ENCODE results near the gene TRIOBP. TPM values are rescaled to one million over a fixed set of nuclear protein-coding genes. Genes with fewer than 3 reads are reported as not detected.

Gene TRIOBP
- total RNA-seq, 1 donor from 2014 or later, result 103 TPM

DNA sequence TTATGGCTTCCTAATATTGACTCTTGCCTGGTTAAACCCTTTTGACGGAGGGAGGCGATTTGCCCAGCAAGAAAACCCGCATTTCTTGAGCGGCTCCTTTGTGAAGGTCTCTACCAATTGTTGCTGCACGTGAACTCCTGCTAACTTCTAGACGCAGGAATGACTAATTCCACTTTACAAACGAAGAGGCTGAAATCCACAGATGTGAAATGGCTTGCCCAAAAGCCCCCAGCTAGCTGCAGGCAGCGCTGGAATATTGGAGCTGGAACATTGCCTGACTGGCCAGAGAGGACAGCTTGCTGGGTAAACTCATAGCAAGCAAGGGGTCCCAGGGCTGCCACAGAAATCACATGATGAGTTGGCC is 111.4 kb downstream of the TRIOBP start:
- Mint-ChIP-seq H3K27me3 (ENCODE audit: unreplicated experiment) (no peaks in the 10 kb centered on the region), H3K36me3 (ENCODE audit: unreplicated experiment) (peaks cover 2% of the 10 kb centered on the region), H3K4me3 (ENCODE audit: unreplicated experiment) (peak overlapping the region; percentile 82), H3K4me1 (ENCODE audit: unreplicated experiment) (peaks cover 43% of the 10 kb centered on the region), H3K9me3 (ENCODE audit: unreplicated experiment) (no peaks in the 10 kb centered on the region), H3K27ac (ENCODE audit: unreplicated experiment) (peak overlapping the region; percentile 84)
- DNase-seq (ENCODE audit: extremely low spot score, unreplicated experiment), result no peak
- TF ChIP-seq, protein P1, sequence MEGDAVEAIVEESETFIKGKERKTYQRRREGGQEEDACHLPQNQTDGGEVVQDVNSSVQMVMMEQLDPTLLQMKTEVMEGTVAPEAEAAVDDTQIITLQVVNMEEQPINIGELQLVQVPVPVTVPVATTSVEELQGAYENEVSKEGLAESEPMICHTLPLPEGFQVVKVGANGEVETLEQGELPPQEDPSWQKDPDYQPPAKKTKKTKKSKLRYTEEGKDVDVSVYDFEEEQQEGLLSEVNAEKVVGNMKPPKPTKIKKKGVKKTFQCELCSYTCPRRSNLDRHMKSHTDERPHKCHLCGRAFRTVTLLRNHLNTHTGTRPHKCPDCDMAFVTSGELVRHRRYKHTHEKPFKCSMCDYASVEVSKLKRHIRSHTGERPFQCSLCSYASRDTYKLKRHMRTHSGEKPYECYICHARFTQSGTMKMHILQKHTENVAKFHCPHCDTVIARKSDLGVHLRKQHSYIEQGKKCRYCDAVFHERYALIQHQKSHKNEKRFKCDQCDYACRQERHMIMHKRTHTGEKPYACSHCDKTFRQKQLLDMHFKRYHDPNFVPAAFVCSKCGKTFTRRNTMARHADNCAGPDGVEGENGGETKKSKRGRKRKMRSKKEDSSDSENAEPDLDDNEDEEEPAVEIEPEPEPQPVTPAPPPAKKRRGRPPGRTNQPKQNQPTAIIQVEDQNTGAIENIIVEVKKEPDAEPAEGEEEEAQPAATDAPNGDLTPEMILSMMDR (IDR thresholded peaks at IDR 0.05), result no peak

DNA sequence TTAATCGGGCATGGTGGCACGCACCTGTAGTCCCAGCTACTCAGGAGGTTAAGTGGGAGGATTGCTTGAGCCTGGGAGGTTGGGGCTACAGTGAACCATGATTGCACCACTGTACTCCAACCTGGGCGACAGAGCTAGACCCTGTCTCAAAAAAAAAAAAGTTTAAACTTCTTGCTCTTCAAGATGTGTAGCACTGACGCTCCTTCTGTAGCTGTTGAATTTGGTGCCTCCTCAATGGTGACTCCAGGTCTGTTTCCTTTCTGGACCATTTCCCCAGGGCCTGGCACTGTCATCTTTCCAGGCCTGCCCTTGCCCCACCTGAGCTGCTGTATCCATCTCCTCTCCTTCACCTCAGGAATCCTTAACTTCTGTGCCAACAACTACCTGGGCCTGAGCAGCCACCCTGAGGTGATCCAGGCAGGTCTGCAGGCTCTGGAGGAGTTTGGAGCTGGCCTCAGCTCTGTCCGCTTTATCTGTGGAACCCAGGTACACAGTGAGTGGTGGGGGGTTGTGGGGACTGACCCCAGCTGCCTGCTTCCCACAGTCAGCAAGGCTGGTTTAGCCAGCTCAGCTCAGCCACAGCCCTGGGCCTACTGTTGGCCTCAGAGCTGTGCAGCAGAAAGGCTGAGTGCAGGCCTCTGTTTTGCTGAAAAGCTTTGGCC is 113.0 kb downstream of the TRIOBP start:
- no peaks in the 10 kb centered on the region for H3K27me3 Mint-ChIP-seq (ENCODE audit: unreplicated experiment)
- no peaks in the 10 kb centered on the region for H3K9me3 Mint-ChIP-seq (ENCODE audit: unreplicated experiment)
- DNase-seq (ENCODE audit: extremely low spot score, unreplicated experiment), result no peak
- H3K36me3 Mint-ChIP-seq (ENCODE audit: unreplicated experiment), result peaks cover 5% of the 10 kb centered on the region
- H3K27ac Mint-ChIP-seq (ENCODE audit: unreplicated experiment), result no peak overlapping the region
- TF ChIP-seq, protein P1 (IDR thresholded peaks at IDR 0.05), result no peak
- H3K4me1 Mint-ChIP-seq (ENCODE audit: unreplicated experiment), result peaks cover 38% of the 10 kb centered on the region
- no peak overlapping the region for H3K4me3 Mint-ChIP-seq (ENCODE audit: unreplicated experiment)

DNA sequence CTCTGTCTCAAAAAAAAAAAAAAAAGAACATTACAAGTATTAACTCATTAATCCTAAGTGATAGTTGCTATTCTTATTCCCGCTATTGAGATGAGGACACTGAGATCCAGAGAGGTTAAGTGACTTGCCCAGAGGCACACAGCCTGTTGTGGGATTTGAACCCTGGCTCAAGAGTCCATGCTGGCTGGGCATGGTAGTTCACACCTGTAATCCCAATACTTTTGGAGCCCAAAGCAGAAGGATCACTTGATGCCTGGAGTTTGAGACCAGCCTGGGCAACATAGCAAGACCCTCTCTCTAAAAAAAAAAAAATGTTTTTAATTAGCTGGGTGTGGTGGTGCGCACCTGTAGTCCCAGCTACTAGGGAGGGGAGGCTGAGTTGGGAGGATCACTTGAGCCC is 115.0 kb downstream of the TRIOBP start:
- Mint-ChIP-seq H3K36me3 (ENCODE audit: unreplicated experiment) (peaks cover 7% of the 10 kb centered on the region), H3K27ac (ENCODE audit: unreplicated experiment) (no peak overlapping the region), H3K27me3 (ENCODE audit: unreplicated experiment) (no peaks in the 10 kb centered on the region), H3K4me3 (ENCODE audit: unreplicated experiment) (no peak overlapping the region), H3K4me1 (ENCODE audit: unreplicated experiment) (peaks cover 20% of the 10 kb centered on the region), H3K9me3 (ENCODE audit: unreplicated experiment) (no peaks in the 10 kb centered on the region)
- DNase-seq (ENCODE audit: extremely low spot score, unreplicated experiment), result no peak
- TF ChIP-seq, protein P1 (IDR thresholded peaks at IDR 0.05), result no peak

DNA sequence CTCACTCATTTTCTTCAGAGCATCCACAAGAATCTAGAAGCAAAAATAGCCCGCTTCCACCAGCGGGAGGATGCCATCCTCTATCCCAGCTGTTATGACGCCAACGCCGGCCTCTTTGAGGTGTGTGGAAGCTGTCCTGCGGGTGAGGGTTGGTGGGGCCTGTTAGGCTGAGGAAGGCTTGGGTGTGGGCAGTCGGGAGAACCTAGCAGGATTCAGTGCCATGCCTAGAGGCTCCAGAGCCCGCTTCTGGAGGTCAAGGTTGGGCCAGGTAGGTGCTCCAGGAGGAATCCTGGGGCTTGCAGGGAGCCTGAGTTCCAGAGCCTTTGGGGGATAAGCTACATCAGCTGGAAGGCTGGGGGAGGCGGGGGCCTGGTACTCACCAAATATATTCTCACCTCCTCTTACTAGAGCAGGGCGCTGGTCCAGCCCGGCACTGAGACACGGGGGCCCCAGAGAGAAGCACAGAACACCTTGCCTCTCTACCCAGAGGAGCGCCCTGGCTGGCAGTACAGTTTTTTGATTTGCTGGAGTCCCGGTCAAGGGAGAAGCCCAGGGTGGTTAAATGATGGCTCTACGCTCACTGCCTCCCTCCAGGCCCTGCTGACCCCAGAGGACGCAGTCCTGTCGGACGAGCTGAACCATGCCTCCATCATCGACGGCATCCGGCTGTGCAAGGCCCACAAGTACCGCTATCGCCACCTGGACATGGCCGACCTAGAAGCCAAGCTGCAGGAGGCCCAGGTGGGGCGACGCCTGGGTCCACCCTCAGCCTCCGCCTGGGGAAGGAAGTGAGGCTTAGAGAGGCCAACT is 116.2 kb downstream of the TRIOBP start:
- Mint-ChIP-seq H3K4me3 (ENCODE audit: unreplicated experiment) (no peak overlapping the region), H3K27ac (ENCODE audit: unreplicated experiment) (no peak overlapping the region), H3K9me3 (ENCODE audit: unreplicated experiment) (no peaks in the 10 kb centered on the region), H3K36me3 (ENCODE audit: unreplicated experiment) (peaks cover 7% of the 10 kb centered on the region), H3K4me1 (ENCODE audit: unreplicated experiment) (peaks cover 20% of the 10 kb centered on the region), H3K27me3 (ENCODE audit: unreplicated experiment) (no peaks in the 10 kb centered on the region)
- TF ChIP-seq, protein P1 (IDR thresholded peaks at IDR 0.05), result no peak
- DNase-seq (ENCODE audit: extremely low spot score, unreplicated experiment), result no peak

DNA sequence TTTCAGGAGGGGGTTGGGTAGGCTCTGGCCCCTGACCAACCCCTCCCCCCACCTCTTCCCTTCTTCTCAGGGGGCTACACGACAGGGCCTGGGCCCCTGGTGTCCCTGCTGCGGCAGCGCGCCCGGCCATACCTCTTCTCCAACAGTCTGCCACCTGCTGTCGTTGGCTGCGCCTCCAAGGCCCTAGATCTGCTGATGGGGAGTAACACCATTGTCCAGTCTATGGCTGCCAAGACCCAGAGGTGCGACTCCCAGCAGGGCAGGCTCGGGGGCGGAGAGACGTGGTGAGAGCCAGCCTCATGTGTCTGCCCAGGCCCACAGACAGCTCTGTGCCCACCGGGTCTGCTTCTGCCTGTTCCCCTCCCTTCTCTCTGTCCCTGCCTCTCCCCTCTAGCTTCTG is 118.7 kb downstream of the TRIOBP start:
- H3K27me3 Mint-ChIP-seq (ENCODE audit: unreplicated experiment), result peaks cover 5% of the 10 kb centered on the region
- TF ChIP-seq, protein P1 (IDR thresholded peaks at IDR 0.05), result no peak
- H3K27ac Mint-ChIP-seq (ENCODE audit: unreplicated experiment), result no peak overlapping the region
- no peaks in the 10 kb centered on the region for H3K9me3 Mint-ChIP-seq (ENCODE audit: unreplicated experiment)
- DNase-seq (ENCODE audit: extremely low spot score, unreplicated experiment), result no peak
- peaks cover 9% of the 10 kb centered on the region for H3K4me1 Mint-ChIP-seq (ENCODE audit: unreplicated experiment)
- no peak overlapping the region for H3K4me3 Mint-ChIP-seq (ENCODE audit: unreplicated experiment)
- H3K36me3 Mint-ChIP-seq (ENCODE audit: unreplicated experiment), result peaks cover 7% of the 10 kb centered on the region
